ENCODE results near the gene SCGB3A1.

Gene SCGB3A1

DNA sequence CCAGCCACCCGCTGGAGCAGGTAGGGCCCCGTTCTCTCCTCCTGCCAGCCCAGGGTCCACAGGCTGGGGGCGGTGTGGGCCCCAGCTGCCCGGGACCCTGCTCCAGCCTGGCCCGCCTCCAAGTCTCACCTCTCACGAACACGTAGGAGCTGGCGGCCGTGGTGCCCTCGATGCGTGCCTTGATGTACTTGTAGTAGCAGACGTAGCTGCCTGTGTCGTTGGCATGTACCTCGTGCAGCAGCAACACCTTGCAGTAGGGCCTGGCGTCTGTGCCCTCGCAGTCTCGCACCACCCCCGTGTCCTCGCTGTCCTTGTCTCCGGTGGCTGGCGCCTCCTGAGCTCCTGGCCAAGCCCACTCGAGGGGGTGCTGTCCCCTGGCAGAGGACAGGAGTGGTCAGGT lies 39.1 kb upstream of the SCGB3A1 start:
- H3K9ac ChIP-seq (ENCODE audit: low read depth, low read length) = no peak overlapping the region
- no peaks in the 10 kb centered on the region for H3K9me3 ChIP-seq (replicated peaks; ENCODE audit: low read length)
- no peak overlapping the region for H3K4me3 ChIP-seq (ENCODE audit: low read length)
- H3K36me3 ChIP-seq (ENCODE audit: insufficient read depth, low read length) = no peaks in the 10 kb centered on the region
- no peak overlapping the region for H3K4me2 ChIP-seq (ENCODE audit: low read length)
- H3K4me1 ChIP-seq (ENCODE audit: control insufficient read depth, insufficient read depth, low read length) = no peaks in the 10 kb centered on the region
- no peaks in the 10 kb centered on the region for H3K27me3 ChIP-seq (ENCODE audit: control insufficient read depth, insufficient read depth, low read length)

DNA sequence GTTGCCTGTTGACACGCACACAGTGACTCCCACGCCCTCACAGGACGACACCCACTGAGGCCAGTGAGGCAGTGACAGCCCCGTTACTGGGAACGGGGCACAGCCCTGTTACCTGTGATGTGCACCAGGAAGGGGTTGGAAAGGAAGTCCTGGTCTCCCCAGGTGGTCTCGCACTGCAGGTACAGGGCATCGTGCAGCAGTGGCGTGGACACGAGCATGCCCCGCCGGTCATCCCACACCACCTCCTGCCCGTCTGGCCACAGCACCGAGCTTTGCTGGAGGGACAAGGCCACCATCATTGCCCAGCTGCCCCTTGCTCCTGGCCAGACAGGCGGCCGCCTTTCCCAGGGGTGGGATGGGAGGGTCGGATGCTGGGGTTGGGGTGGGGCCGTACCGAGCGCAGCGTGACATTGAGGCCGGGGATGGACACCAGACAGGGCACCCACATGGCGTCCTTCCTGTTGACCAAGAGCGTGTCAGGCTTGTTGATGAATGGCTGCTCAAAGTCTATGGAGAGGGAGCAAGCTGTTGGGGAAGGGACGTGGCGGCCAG lies 38.6 kb upstream of the SCGB3A1 start:
- Histone ChIP-seq H3K9ac (ENCODE audit: low read depth, low read length) (no peak overlapping the region), H3K27me3 (ENCODE audit: control insufficient read depth, insufficient read depth, low read length) (no peaks in the 10 kb centered on the region), H3K4me2 (ENCODE audit: low read length) (no peak overlapping the region), H3K36me3 (ENCODE audit: insufficient read depth, low read length) (no peaks in the 10 kb centered on the region), H3K4me3 (ENCODE audit: low read length) (no peak overlapping the region), H3K4me1 (ENCODE audit: control insufficient read depth, insufficient read depth, low read length) (no peaks in the 10 kb centered on the region), H3K9me3 (replicated peaks; ENCODE audit: low read length) (no peaks in the 10 kb centered on the region)

DNA sequence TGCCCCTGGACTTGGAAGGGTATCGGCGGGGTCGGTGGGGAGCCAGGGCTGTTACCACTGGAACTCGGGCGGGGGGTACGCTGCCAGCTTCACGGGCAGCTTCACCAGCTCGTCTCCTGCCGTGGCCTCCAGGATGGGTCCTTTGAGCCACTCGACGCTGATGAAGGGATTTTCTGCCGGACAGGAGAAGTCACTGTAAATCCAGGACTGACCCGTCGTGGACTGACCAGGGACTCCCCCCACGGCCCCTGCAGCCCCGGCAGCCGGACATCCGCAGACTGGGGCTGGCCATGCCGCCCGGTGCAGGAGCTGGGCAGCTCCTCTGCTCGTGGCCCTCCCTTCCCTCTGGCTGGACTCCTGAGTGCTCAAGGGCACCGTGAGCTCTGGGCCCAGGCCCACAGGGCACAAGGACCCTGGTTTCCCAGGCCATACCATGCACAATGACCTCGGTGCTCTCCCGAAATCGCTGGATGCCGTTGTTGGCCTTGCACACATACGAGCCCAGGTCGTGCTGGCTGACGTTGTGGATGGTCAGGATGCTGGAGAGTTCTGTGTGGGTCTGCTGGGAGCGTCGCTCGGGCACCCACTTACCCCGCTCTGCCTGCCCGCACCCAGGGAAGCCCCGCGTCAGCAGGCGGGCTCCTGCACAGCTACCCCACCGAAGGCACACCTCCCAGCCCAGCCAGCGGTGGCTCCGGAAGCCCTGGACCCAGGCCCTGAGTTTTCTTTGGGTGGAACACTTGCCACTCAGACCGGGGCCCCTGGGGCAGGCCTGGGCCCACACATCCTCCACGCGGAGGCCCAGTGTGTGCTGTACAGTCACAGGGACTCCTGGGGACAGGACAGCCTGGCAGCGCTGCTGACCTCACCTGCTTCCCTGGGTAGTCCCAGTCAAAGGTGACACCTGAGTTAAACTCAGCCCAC lies 37.8 kb upstream of the SCGB3A1 start:
- H3K9ac ChIP-seq (ENCODE audit: low read depth, low read length) = no peak overlapping the region
- H3K9me3 ChIP-seq (replicated peaks; ENCODE audit: low read length) = no peaks in the 10 kb centered on the region
- no peaks in the 10 kb centered on the region for H3K36me3 ChIP-seq (ENCODE audit: insufficient read depth, low read length)
- H3K4me1 ChIP-seq (ENCODE audit: control insufficient read depth, insufficient read depth, low read length) = no peaks in the 10 kb centered on the region
- no peak overlapping the region for H3K4me3 ChIP-seq (ENCODE audit: low read length)
- no peaks in the 10 kb centered on the region for H3K27me3 ChIP-seq (ENCODE audit: control insufficient read depth, insufficient read depth, low read length)
- H3K4me2 ChIP-seq (ENCODE audit: low read length) = no peak overlapping the region

DNA sequence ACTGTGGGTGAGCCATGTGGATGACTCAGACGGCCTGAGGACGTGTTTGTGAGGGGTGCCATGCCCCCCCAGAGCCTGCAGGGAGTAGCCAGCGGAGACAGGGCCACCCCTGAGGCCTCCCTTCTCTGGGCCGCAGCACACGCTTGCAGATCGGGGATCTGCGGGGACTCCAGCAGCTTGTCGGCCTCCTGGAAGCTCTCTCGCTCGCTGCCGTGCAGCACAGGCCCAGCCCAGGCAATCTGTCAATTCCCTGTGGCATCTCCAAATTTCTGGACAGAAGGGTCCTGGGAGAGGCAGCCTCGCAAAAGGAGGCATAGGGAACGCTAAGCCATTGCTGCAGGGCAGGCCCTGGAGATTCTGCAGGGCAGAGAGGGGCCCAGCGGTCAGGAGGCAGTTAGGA lies 36.9 kb upstream of the SCGB3A1 start:
- H3K9me3 ChIP-seq (replicated peaks; ENCODE audit: low read length) = no peaks in the 10 kb centered on the region
- H3K27me3 ChIP-seq (ENCODE audit: control insufficient read depth, insufficient read depth, low read length) = no peaks in the 10 kb centered on the region
- no peak overlapping the region for H3K4me2 ChIP-seq (ENCODE audit: low read length)
- H3K36me3 ChIP-seq (ENCODE audit: insufficient read depth, low read length) = no peaks in the 10 kb centered on the region
- no peaks in the 10 kb centered on the region for H3K4me1 ChIP-seq (ENCODE audit: control insufficient read depth, insufficient read depth, low read length)
- H3K4me3 ChIP-seq (ENCODE audit: low read length) = no peak overlapping the region
- no peak overlapping the region for H3K9ac ChIP-seq (ENCODE audit: low read depth, low read length)

DNA sequence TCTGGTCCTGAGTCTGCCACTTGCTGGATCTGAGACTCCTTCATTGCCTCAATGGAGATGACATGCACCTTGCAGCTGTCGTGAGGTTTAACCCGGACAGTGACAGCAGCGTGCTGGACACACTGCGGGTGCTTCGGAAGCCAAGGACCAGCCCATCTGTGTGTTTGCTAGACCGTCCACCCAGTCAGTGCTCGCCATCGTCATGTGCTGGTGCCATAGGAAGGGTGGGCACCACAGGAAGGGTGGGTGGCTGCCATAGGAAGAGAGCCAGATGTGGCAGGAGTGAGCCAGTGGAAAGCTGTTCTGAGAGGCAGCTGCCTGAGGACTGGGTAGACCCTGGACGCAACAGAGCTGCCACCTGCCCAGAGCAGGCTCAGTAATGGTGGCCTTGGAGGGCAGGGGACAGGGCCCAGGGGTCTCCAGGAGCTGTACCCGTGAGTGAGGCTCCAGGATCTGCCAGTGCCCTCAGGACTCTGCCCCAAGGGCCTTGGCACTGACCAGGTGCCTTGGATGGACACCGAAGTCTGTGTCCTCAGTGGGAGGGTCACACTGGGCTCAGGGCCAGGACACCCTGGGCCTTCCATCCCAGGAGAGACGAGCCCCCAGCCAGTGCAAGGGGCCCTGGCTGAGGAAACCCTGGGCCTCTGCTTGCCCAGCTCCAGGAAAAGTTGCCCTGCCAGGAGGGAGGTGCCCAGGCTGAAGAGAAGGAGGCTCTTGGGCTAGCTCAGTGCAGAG lies 36.3 kb upstream of the SCGB3A1 start:
- Histone ChIP-seq H3K9ac (ENCODE audit: low read depth, low read length) (no peak overlapping the region), H3K4me1 (ENCODE audit: control insufficient read depth, insufficient read depth, low read length) (no peaks in the 10 kb centered on the region), H3K4me3 (ENCODE audit: low read length) (no peak overlapping the region), H3K36me3 (ENCODE audit: insufficient read depth, low read length) (no peaks in the 10 kb centered on the region), H3K4me2 (ENCODE audit: low read length) (no peak overlapping the region), H3K9me3 (replicated peaks; ENCODE audit: low read length) (no peaks in the 10 kb centered on the region), H3K27me3 (ENCODE audit: control insufficient read depth, insufficient read depth, low read length) (no peaks in the 10 kb centered on the region)

- no peaks in the 10 kb centered on the region for H3K27me3 ChIP-seq (ENCODE audit: control insufficient read depth, insufficient read depth, low read length)
Measured at GRCh38 chr5:180626661-180627385, 35.5 kb upstream of the SCGB3A1 start.

DNA sequence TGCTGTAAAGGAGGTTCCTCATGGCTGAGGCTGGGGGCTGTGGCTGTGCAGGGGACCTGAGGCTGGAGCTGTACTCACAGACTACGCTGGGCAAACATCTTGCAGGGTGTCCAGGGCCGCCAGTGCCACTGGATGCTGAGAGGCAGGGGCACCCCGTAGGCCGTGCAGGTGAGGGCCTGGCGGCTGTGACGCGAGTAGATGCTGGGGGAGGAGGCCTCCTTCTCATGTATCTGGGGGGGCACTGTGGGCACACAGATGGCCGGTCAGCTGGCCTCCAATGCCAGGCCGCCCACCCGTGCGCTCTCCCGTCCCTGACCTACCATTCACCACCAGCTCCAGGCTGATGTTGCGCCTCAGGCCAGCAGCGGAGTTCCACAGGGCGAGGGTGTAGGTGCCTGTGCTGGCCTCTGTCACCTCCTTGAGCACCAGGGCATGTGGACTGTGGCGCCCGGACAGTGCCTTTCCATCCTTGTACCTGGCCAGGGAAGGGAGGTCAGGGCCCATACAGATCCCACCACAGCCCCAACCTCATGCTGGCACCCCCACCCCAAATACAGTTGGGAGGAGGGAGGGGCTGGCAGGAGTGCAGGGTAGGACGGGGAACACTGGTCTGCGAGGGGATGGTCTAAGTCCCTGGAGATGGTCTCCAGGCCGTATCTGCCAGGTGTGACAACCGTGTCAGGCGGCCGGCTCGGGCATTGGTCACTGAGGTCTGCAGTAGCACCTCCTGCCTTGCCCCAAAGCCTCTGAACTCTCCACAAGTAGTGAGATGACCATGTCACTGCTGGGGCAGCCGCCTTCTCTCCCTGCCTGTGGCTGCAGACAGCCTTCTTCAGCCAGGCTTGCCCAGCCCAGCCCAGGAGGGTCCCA lies 34.7 kb upstream of the SCGB3A1 start:
- Histone ChIP-seq H3K9ac (ENCODE audit: low read depth, low read length) (no peak overlapping the region), H3K4me1 (ENCODE audit: control insufficient read depth, insufficient read depth, low read length) (no peaks in the 10 kb centered on the region), H3K36me3 (ENCODE audit: insufficient read depth, low read length) (no peaks in the 10 kb centered on the region), H3K4me3 (ENCODE audit: low read length) (no peak overlapping the region), H3K9me3 (replicated peaks; ENCODE audit: low read length) (no peaks in the 10 kb centered on the region), H3K4me2 (ENCODE audit: low read length) (no peak overlapping the region), H3K27me3 (ENCODE audit: control insufficient read depth, insufficient read depth, low read length) (no peaks in the 10 kb centered on the region)

More at GRCh38 chr5:180626661-180627385, 35.5 kb upstream of the SCGB3A1 start:
- no peak overlapping the region for H3K4me2 ChIP-seq (ENCODE audit: low read length)
- no peaks in the 10 kb centered on the region for H3K9me3 ChIP-seq (replicated peaks; ENCODE audit: low read length)
- no peak overlapping the region for H3K4me3 ChIP-seq (ENCODE audit: low read length)
- H3K36me3 ChIP-seq (ENCODE audit: insufficient read depth, low read length) = no peaks in the 10 kb centered on the region
- no peak overlapping the region for H3K9ac ChIP-seq (ENCODE audit: low read depth, low read length)
- H3K4me1 ChIP-seq (ENCODE audit: control insufficient read depth, insufficient read depth, low read length) = no peaks in the 10 kb centered on the region

DNA sequence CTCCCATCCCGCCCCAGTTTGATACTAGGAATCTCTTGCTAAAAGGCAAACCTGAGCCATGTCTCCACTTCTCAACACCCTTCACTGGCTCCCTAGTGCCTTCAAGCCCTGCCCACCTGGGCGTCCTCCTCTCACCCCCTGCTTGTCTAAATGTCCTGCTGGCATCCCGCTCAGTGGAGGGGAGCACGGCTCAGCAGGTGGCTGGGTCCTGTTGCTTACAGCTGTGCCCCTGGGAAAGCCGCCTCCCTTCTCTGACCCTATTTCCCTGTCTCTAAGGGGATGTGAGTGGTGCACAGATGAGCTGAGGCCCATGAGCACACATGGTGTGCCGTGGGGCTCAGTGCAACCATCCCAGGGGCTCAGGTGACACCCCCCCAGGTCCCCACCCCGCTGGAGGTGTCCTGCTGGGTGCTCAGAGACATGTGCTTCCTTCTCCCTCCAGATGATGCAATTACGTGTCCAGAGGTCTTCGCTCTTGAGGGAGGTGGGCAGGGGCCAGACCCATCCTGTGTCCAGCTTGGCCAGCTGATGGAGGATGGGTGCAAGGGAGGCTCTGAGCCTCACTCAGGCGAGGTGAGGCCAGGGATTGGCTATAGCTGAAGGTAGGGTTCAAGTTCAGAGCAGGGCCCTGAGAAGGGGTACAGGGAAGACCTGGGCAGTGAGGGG lies 34.0 kb upstream of the SCGB3A1 start:
- H3K4me2 ChIP-seq (ENCODE audit: low read length) = no peak overlapping the region
- H3K4me1 ChIP-seq (ENCODE audit: control insufficient read depth, insufficient read depth, low read length) = no peaks in the 10 kb centered on the region
- H3K4me3 ChIP-seq (ENCODE audit: low read length) = no peak overlapping the region
- H3K27me3 ChIP-seq (ENCODE audit: control insufficient read depth, insufficient read depth, low read length) = peaks cover under 1% of the 10 kb centered on the region
- no peaks in the 10 kb centered on the region for H3K9me3 ChIP-seq (replicated peaks; ENCODE audit: low read length)
- H3K36me3 ChIP-seq (ENCODE audit: insufficient read depth, low read length) = no peaks in the 10 kb centered on the region
- no peak overlapping the region for H3K9ac ChIP-seq (ENCODE audit: low read depth, low read length)

GRCh38 chr5:180624587-180624986 lies 33.3 kb upstream of the SCGB3A1 start:
- H3K9me3 ChIP-seq (replicated peaks; ENCODE audit: low read length) = no peaks in the 10 kb centered on the region
- H3K9ac ChIP-seq (ENCODE audit: low read depth, low read length) = no peak overlapping the region
- H3K4me2 ChIP-seq (ENCODE audit: low read length) = no peak overlapping the region
- H3K36me3 ChIP-seq (ENCODE audit: insufficient read depth, low read length) = no peaks in the 10 kb centered on the region
- peaks cover 7% of the 10 kb centered on the region for H3K27me3 ChIP-seq (ENCODE audit: control insufficient read depth, insufficient read depth, low read length)
- H3K4me1 ChIP-seq (ENCODE audit: control insufficient read depth, insufficient read depth, low read length) = no peaks in the 10 kb centered on the region
- H3K4me3 ChIP-seq (ENCODE audit: low read length) = no peak overlapping the region

DNA sequence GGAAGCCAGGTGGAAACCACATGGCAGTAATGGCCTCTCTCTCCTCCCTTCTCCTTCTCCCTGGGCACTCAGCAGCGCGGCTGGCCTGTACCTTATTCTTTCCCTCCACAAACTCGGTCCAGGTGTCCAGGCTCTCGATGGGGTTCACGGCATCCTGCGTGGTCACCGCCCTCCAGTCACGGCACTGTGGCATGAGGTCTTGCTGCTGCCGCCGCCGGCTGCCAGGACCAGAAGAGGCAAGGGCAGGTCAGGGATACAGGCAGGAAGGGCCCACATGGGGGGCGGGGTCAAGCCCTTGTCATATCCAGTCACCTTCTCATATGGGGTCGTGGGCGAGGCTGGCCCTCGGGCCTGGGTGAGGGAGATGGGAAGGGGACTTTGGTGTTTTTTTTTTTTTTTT lies 32.5 kb upstream of the SCGB3A1 start:
- Histone ChIP-seq H3K9ac (ENCODE audit: low read depth, low read length) (no peak overlapping the region), H3K4me3 (ENCODE audit: low read length) (no peak overlapping the region), H3K4me2 (ENCODE audit: low read length) (no peak overlapping the region), H3K36me3 (ENCODE audit: insufficient read depth, low read length) (no peaks in the 10 kb centered on the region), H3K4me1 (ENCODE audit: control insufficient read depth, insufficient read depth, low read length) (peaks cover 2% of the 10 kb centered on the region), H3K9me3 (replicated peaks; ENCODE audit: low read length) (no peaks in the 10 kb centered on the region), H3K27me3 (ENCODE audit: control insufficient read depth, insufficient read depth, low read length) (peaks cover 7% of the 10 kb centered on the region)
